Lung microvascular endothelial cell (primary cell): ENCODE measurements around the gene ANKUB1. TPM values are rescaled to one million over a fixed set of nuclear protein-coding genes. Genes with fewer than 3 reads are reported as not detected.

Source experiments
- DNase-seq, 2 donors: peaks; one replicate each; pipeline versions ENCODE4 v3.0.0 to v3.0.0-alpha.2; 2010; ENCODE audit warnings: low read depth in 2 of 2
- total RNA-seq: library from RNA; depleted of rRNA; stranded (reverse); fragments of >200 nt; gene quantifications from 2 replicates; pipeline ENCODE4 v1.2.1, GENCODE V29; 2014

The ANKUB1 gene
- total RNA-seq, 1 donor from 2014 or later: not detected

GRCh38 chr3:149713730-149714654, 78.4 kb downstream of the ANKUB1 start:
- no peak for DNase-seq

Other genes starting within 250 kb of the ANKUB1 start
- 124 and 142 TPM in 2 replicates for gene WWTR1, start 134.5 kb downstream of the ANKUB1 start, total RNA-seq
- gene COMMD2, start 40.1 kb downstream of the ANKUB1 start, total RNA-seq: 19.2 and 22.8 TPM in 2 replicates
- gene RNF13, start 20.7 kb upstream of the ANKUB1 start, total RNA-seq: 51.0 and 88.3 TPM in 2 replicates
- gene PFN2, start 178.3 kb upstream of the ANKUB1 start, total RNA-seq: 4.2 and 15.5 TPM in 2 replicates